ENCODE measurements around the gene OR10H1.
"Not testable (repeated sequence)": the region's sequence is repeated elsewhere in the genome, so short reads cannot be mapped to it uniquely, and the experiment has no call there.

Gene OR10H1

DNA sequence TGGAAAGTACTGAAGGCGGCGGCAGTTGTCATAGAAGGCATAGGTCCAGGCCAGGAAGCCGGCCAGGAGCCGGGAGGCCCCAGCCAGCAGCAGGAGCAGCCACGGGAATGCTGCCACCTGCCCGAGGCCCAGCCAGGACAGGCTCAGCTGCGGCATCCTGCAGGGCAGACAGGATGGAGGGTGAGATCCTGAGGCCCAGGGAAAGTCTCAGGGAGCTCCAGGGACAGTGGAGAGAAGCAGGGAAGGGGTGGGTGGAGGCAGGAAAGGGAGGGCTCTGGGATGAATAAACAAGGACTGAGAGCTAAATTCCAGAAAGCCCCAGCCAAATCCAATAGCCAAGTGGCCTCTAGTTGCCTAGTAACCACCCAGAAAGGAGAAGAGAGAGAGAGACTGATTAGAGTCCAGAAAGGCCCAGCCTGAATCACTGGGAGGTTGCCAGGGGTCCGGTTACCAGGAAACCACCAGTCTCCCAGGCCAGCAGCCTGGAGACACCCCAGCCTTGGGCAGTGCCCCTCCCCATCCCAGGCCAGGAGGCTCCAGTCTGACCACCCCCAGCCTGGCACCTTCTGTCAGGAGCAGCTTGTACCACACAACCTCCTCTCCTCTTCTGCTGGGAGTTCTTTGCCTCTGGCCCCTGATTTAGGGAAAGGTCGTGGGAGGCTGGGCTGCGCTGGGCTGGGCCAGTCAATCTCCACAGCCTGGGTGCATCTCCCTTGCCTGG is 35.5 kb downstream of the OR10H1 start:
- DNase-seq (ENCODE audit: low read depth): peak; percentile 33
- no peak overlapping the region for H3K4me3 ChIP-seq (ENCODE audit: low read depth, low read length)
- TF ChIP-seq, protein P1, sequence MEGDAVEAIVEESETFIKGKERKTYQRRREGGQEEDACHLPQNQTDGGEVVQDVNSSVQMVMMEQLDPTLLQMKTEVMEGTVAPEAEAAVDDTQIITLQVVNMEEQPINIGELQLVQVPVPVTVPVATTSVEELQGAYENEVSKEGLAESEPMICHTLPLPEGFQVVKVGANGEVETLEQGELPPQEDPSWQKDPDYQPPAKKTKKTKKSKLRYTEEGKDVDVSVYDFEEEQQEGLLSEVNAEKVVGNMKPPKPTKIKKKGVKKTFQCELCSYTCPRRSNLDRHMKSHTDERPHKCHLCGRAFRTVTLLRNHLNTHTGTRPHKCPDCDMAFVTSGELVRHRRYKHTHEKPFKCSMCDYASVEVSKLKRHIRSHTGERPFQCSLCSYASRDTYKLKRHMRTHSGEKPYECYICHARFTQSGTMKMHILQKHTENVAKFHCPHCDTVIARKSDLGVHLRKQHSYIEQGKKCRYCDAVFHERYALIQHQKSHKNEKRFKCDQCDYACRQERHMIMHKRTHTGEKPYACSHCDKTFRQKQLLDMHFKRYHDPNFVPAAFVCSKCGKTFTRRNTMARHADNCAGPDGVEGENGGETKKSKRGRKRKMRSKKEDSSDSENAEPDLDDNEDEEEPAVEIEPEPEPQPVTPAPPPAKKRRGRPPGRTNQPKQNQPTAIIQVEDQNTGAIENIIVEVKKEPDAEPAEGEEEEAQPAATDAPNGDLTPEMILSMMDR (IDR thresholded peaks at IDR 0.05; ENCODE audit: control insufficient read depth, extremely low read depth, insufficient read depth): peak; percentile 20; the same call in 1 of the 2 replicates

- DNase-seq (ENCODE audit: low read depth): no peak
- TF ChIP-seq, protein P1 (IDR thresholded peaks at IDR 0.05; ENCODE audit: control insufficient read depth, extremely low read depth, insufficient read depth): no peak
- H3K4me3 ChIP-seq (ENCODE audit: low read depth, low read length): no peak overlapping the region
Measured at GRCh38 chr19:15776991-15777970, 38.2 kb downstream of the OR10H1 start.

GRCh38 chr19:15776264-15776663 is 39.2 kb downstream of the OR10H1 start:
- DNase-seq (ENCODE audit: low read depth): no peak
- TF ChIP-seq, protein P1 (IDR thresholded peaks at IDR 0.05; ENCODE audit: control insufficient read depth, extremely low read depth, insufficient read depth): no peak
- no peak overlapping the region for H3K4me3 ChIP-seq (ENCODE audit: low read depth, low read length)

DNA sequence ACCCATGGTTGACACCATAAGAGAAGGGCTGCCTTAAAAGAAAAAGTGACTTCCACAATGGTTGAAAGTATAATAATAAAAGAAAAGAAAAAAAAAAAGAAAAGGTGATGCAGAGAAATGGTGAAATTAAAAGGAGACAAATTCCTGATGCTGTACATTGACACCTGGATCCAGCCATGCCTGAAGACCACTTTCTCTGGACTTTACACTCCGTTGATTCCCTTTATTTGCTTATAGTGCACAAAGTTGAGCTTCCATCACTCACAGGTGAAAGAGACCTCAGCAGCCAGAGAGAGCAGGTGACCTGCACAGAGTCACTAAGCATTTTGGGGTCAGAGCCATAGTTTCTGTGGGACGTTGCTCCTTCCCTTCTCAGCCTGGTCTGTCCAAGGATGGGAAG is 40.2 kb downstream of the OR10H1 start:
- H3K4me3 ChIP-seq (ENCODE audit: low read depth, low read length): no peak overlapping the region
- no peak for DNase-seq (ENCODE audit: low read depth)
- TF ChIP-seq, protein P1 (IDR thresholded peaks at IDR 0.05; ENCODE audit: control insufficient read depth, extremely low read depth, insufficient read depth): no peak

GRCh38 chr19:15774159-15774558 is 41.3 kb downstream of the OR10H1 start:
- DNase-seq (ENCODE audit: low read depth); H3K4me3 ChIP-seq (ENCODE audit: low read depth, low read length): not testable (repeated sequence)

DNA sequence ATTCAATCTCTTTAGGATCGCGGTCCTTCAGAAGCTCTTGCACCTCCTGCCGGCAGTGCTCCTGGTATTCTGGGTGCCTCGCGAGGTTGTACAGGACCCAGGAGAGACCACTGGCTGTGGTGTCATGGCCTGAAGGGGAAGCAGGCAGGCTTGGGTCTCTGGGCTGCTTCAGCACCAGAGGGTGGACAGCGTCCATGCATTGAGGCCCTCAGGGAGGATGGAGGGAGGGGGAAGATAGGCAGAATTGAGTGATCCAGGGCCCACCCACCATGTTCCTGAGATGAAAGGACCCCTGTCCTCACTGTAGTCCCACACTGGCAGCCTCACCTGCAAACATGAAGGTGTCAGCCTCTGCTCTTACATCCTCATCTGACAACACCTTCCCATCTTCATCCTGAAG is 45.9 kb downstream of the OR10H1 start:
- no peak overlapping the region for H3K4me3 ChIP-seq (ENCODE audit: low read depth, low read length)
- TF ChIP-seq, protein P1 (IDR thresholded peaks at IDR 0.05; ENCODE audit: control insufficient read depth, extremely low read depth, insufficient read depth): no peak
- DNase-seq (ENCODE audit: low read depth): no peak

DNA sequence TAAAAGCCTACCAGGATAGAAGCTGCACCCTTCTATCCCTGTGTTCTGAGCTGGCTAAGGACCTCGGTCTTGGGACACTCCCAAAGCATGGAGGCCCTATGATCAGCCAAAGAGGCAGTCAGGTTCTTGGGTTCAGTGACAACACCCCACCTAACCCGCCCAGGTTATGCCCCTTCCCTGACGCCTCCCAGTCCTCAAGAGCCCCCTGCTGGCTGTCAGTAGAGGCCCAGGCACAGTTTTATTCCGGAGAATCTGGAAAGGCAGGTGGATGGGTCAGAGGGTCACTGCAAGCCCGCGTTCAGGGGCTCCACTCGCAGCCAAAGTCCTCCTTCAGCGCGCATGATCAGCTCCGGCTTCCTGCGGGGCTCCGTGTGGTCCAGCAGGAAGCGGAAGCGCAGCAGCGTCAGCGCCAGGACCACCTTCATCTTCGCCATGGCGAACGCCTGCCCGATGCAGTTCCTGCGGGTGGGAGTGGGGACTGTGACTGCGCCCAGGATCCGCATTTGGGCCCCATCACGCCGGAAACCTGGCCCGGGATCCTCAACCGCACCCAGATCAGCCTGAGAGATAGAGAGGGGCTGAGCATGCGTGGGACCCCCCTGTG is 55.4 kb downstream of the OR10H1 start:
- DNase-seq (ENCODE audit: low read depth): no peak
- H3K4me3 ChIP-seq (ENCODE audit: low read depth, low read length): no peak overlapping the region
- TF ChIP-seq, protein P1 (IDR thresholded peaks at IDR 0.05; ENCODE audit: control insufficient read depth, extremely low read depth, insufficient read depth): peak; percentile 30

All from LNCaP clone FGC (cell line).